ENCODE data around the gene MRPL27. TPM values are rescaled to one million over a fixed set of nuclear protein-coding genes. Genes with fewer than 3 reads are reported as not detected.

The MRPL27 gene
- polyA plus RNA-seq, 1 donor, result 71.8 TPM

- WGBS (ENCODE audit: insufficient coverage, low lambda C conversion rate), result no CpG with 5 or more reads among the region's 4 CpGs
Observed at GRCh38 chr17:50331085-50331791, 41.7 kb downstream of the MRPL27 start.

GRCh38 chr17:50330151-50330775 is 42.7 kb downstream of the MRPL27 start:
- H3K9me3 ChIP-seq (ENCODE audit: control insufficient read depth, low read depth, low read length), result no peaks in the 10 kb centered on the region
- no peak overlapping the region for H3K4me3 ChIP-seq (ENCODE audit: low read length)
- no peaks in the 10 kb centered on the region for H3K4me1 ChIP-seq (ENCODE audit: control insufficient read depth, insufficient read depth, low read length)
- no peak overlapping the region for H3K27ac ChIP-seq (ENCODE audit: low read length)
- 90% methylated on average over 2 of the region's 11 CpGs for WGBS (ENCODE audit: insufficient coverage, low lambda C conversion rate)
- no peak for DNase-seq
- no peaks in the 10 kb centered on the region for H3K36me3 ChIP-seq (ENCODE audit: control insufficient read depth, insufficient read depth, low read length)
- peaks cover 9% of the 10 kb centered on the region for H3K27me3 ChIP-seq (ENCODE audit: control insufficient read depth, insufficient read depth, low read length)

More at GRCh38 chr17:50331085-50331791, 41.7 kb downstream of the MRPL27 start:
- Histone ChIP-seq H3K36me3 (ENCODE audit: control insufficient read depth, insufficient read depth, low read length) (no peaks in the 10 kb centered on the region), H3K4me1 (ENCODE audit: control insufficient read depth, insufficient read depth, low read length) (no peaks in the 10 kb centered on the region), H3K27ac (ENCODE audit: low read length) (no peak overlapping the region), H3K4me3 (ENCODE audit: low read length) (no peak overlapping the region), H3K9me3 (ENCODE audit: control insufficient read depth, low read depth, low read length) (no peaks in the 10 kb centered on the region), H3K27me3 (ENCODE audit: control insufficient read depth, insufficient read depth, low read length) (peaks cover 9% of the 10 kb centered on the region)
- no peak for DNase-seq

GRCh38 chr17:50329716-50330115 is 43.3 kb downstream of the MRPL27 start:
- Histone ChIP-seq H3K4me3 (ENCODE audit: low read length) (no peak overlapping the region), H3K36me3 (ENCODE audit: control insufficient read depth, insufficient read depth, low read length) (no peaks in the 10 kb centered on the region), H3K9me3 (ENCODE audit: control insufficient read depth, low read depth, low read length) (no peaks in the 10 kb centered on the region), H3K27ac (ENCODE audit: low read length) (no peak overlapping the region), H3K4me1 (ENCODE audit: control insufficient read depth, insufficient read depth, low read length) (no peaks in the 10 kb centered on the region), H3K27me3 (ENCODE audit: control insufficient read depth, insufficient read depth, low read length) (peaks cover 9% of the 10 kb centered on the region)
- DNase-seq, result no peak
- WGBS (ENCODE audit: insufficient coverage, low lambda C conversion rate), result no CpG with 5 or more reads among the region's 3 CpGs

GRCh38 chr17:50328363-50329325 is 44.3 kb downstream of the MRPL27 start:
- Histone ChIP-seq H3K27me3 (ENCODE audit: control insufficient read depth, insufficient read depth, low read length) (peaks cover 9% of the 10 kb centered on the region), H3K4me1 (ENCODE audit: control insufficient read depth, insufficient read depth, low read length) (no peaks in the 10 kb centered on the region), H3K9me3 (ENCODE audit: control insufficient read depth, low read depth, low read length) (no peaks in the 10 kb centered on the region), H3K4me3 (ENCODE audit: low read length) (no peak overlapping the region), H3K36me3 (ENCODE audit: control insufficient read depth, insufficient read depth, low read length) (no peaks in the 10 kb centered on the region), H3K27ac (ENCODE audit: low read length) (no peak overlapping the region)
- DNase-seq, result no peak
- WGBS (ENCODE audit: insufficient coverage, low lambda C conversion rate), result no CpG with 5 or more reads among the region's 21 CpGs

- DNase-seq, result no peak
- H3K9me3 ChIP-seq (ENCODE audit: control insufficient read depth, low read depth, low read length), result no peaks in the 10 kb centered on the region
- no peaks in the 10 kb centered on the region for H3K36me3 ChIP-seq (ENCODE audit: control insufficient read depth, insufficient read depth, low read length)
- H3K4me3 ChIP-seq (ENCODE audit: low read length), result no peak overlapping the region
- H3K27ac ChIP-seq (ENCODE audit: low read length), result no peak overlapping the region
- H3K27me3 ChIP-seq (ENCODE audit: control insufficient read depth, insufficient read depth, low read length), result peaks cover 9% of the 10 kb centered on the region
- H3K4me1 ChIP-seq (ENCODE audit: control insufficient read depth, insufficient read depth, low read length), result no peaks in the 10 kb centered on the region
- WGBS (ENCODE audit: insufficient coverage, low lambda C conversion rate), result no CpG with 5 or more reads among the region's 9 CpGs
Observed at GRCh38 chr17:50326831-50327364, 46.1 kb downstream of the MRPL27 start.

DNA sequence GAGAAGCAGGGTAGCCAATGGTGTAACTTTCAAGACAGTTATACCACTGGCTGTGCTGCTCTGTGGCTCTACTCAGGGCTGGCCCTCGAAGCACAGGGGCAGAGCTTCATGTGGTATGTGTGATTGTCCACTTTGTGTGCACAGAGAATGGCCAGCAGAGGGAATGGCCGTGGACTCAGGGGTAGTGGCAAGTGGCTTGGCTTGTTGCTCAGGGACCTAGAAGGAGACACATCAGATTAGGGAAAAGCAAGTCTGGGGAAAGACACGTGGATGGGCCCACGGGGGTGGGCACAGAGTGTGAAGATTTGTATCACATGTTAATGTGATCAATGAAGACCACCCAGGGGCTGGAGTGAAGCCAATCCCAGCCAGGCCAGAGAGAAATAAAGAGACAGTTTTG is 47.1 kb downstream of the MRPL27 start:
- no peaks in the 10 kb centered on the region for H3K9me3 ChIP-seq (ENCODE audit: control insufficient read depth, low read depth, low read length)
- H3K4me1 ChIP-seq (ENCODE audit: control insufficient read depth, insufficient read depth, low read length), result no peaks in the 10 kb centered on the region
- no peak for DNase-seq
- H3K36me3 ChIP-seq (ENCODE audit: control insufficient read depth, insufficient read depth, low read length), result no peaks in the 10 kb centered on the region
- no peak overlapping the region for H3K4me3 ChIP-seq (ENCODE audit: low read length)
- no CpG with 5 or more reads among the region's 4 CpGs for WGBS (ENCODE audit: insufficient coverage, low lambda C conversion rate)
- H3K27me3 ChIP-seq (ENCODE audit: control insufficient read depth, insufficient read depth, low read length), result peaks cover 7% of the 10 kb centered on the region
- H3K27ac ChIP-seq (ENCODE audit: low read length), result no peak overlapping the region

- no peaks in the 10 kb centered on the region for H3K4me1 ChIP-seq (ENCODE audit: control insufficient read depth, insufficient read depth, low read length)
- WGBS (ENCODE audit: insufficient coverage, low lambda C conversion rate), result 80% methylated on average over 1 of the region's 5 CpGs
- H3K27me3 ChIP-seq (ENCODE audit: control insufficient read depth, insufficient read depth, low read length), result peaks cover 3% of the 10 kb centered on the region
- no peak for DNase-seq
- no peak overlapping the region for H3K4me3 ChIP-seq (ENCODE audit: low read length)
- H3K9me3 ChIP-seq (ENCODE audit: control insufficient read depth, low read depth, low read length), result no peaks in the 10 kb centered on the region
- H3K36me3 ChIP-seq (ENCODE audit: control insufficient read depth, insufficient read depth, low read length), result no peaks in the 10 kb centered on the region
- H3K27ac ChIP-seq (ENCODE audit: low read length), result no peak overlapping the region
Observed at GRCh38 chr17:50323060-50323459, 49.9 kb downstream of the MRPL27 start.

- H3K36me3 ChIP-seq (ENCODE audit: control insufficient read depth, insufficient read depth, low read length), result no peaks in the 10 kb centered on the region
- no peak overlapping the region for H3K4me3 ChIP-seq (ENCODE audit: low read length)
- no peaks in the 10 kb centered on the region for H3K4me1 ChIP-seq (ENCODE audit: control insufficient read depth, insufficient read depth, low read length)
- H3K9me3 ChIP-seq (ENCODE audit: control insufficient read depth, low read depth, low read length), result no peaks in the 10 kb centered on the region
- no peak for DNase-seq
- peaks cover 3% of the 10 kb centered on the region for H3K27me3 ChIP-seq (ENCODE audit: control insufficient read depth, insufficient read depth, low read length)
- H3K27ac ChIP-seq (ENCODE audit: low read length), result no peak overlapping the region
- WGBS (ENCODE audit: insufficient coverage, low lambda C conversion rate), result 60% methylated on average over 1 of the region's 7 CpGs
Observed at GRCh38 chr17:50322271-50322670, 50.7 kb downstream of the MRPL27 start.

DNA sequence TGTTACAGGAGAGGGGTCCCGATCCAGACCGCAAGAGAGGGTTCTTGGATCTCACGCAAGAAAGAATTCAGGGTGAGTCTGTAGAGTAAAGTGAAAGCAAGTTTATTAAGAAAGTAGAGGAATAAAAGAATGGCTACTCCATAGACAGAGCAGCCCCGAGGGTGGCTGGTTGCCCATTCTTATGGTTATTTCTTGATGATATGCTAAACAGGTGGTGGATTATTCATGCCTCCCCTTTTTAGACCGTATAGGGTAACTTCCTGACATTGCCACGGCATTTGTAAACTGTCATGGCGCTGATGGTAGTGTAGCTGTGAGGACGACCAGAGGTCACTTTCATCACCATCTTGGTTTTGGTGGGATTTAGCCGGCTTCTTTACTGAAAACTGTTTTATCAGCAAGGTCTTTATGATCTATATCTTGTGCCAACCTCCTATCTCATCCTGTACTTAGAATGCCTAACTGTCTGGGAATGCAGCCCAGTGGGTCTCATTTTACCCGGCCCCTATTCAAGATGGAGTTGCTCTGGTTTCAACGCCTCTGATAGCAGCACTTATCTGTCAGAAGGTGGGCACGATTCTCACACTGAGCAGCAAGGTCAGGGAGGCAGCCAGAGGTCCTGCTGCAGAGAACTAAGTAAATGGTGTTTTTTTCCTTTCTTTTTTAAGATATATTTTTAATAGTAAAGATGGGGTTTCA is 53.5 kb downstream of the MRPL27 start:
- Histone ChIP-seq H3K4me1 (ENCODE audit: control insufficient read depth, insufficient read depth, low read length) (no peaks in the 10 kb centered on the region), H3K9me3 (ENCODE audit: control insufficient read depth, low read depth, low read length) (no peaks in the 10 kb centered on the region), H3K27me3 (ENCODE audit: control insufficient read depth, insufficient read depth, low read length) (peaks cover 5% of the 10 kb centered on the region), H3K4me3 (ENCODE audit: low read length) (no peak overlapping the region), H3K36me3 (ENCODE audit: control insufficient read depth, insufficient read depth, low read length) (no peaks in the 10 kb centered on the region), H3K27ac (ENCODE audit: low read length) (no peak overlapping the region)
- 93% methylated on average over 3 of the region's 12 CpGs for WGBS (ENCODE audit: insufficient coverage, low lambda C conversion rate)
- DNase-seq, result no peak

Data from large intestine (tissue), 3 donors.